ENCODE measurements around the gene GAPDH.
"Not testable (repeated sequence)": the region's sequence is repeated elsewhere in the genome, so short reads cannot be mapped to it uniquely, and the experiment has no call there.

Gene GAPDH

DNA sequence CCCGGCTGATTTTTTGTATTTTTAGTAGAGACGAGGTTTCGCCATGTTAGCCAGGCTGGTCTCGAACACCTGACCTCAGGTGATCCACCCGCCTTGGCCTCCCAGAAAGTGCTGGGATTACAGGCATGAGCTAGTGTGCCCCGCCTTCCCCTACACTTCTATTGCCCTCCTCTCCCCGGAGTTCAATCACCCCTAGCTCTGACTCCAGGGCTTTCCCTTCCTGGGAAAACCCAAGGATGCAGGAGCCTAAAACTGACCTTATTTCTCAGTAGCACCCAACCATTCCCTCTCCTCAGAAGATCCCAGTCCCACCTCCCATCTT is 22.1 kb downstream of the GAPDH start:
- intact Hi-C loops (cut with DNase I), result not testable (repeated sequence)
- peak in 1 of 10 donors; percentile 55 for DNase-seq

DNA sequence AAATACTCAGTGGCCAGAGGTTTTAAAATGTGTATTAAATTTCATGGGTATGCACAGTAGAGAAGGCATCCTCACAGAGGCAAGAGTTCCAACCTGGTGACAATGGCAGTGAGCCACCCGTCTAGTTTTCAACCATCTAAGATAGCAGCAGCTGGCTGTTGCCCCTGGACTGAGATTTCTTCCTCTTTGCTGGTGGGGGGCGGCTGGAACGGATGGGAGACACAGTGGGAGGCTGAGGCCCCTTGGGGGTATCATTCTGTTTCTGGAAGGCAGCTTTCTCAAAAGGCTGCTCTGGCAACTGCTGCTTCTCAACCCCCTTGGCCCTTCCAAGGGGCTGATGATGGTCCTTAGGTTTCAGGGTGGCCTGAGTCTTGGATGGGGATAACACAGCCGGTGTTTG is 22.5 kb downstream of the GAPDH start:
- peak in 1 of 10 donors; percentile 54 for DNase-seq
- intact Hi-C loops (cut with DNase I), result no loop called here

DNA sequence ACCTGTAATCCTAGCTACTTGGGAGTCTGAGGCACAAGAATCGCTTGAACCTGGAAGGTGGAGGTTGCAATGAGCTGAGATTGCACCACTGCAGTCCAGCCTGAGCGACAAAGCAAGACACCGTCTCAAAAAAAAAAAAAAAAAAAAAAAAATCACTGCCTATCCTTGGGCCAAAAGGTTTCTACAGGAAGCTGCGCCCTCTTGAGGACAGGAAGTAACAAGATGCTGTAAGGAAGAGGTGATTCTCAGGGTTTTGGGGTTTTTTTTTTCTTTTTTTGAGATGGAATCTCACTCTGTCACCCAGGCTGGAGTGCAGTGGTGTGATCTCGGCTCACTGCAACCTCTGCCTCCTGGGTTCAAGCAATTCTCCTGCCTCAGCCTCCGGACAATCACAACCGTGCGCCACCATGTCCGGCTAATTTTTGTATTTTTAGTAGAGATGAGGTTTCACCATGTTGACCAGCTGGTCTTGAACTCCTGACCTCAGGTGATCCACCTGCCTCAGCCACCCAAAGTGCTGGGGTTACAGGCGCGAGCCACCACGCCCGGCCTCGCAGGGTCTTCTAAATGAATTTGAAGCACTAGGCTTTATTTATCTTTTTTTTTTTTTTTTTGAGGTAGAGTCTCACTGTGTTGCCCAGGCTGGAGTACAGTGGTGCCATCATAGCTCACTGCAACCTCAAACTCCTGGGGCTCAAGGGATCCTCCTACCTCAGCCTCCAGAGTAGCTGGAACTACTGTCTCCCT is 23.9 kb downstream of the GAPDH start:
- DNase-seq, result peak in 2 of 10 donors; percentile 41 to 75
- intact Hi-C loops (cut with DNase I), result not testable (repeated sequence)

DNA sequence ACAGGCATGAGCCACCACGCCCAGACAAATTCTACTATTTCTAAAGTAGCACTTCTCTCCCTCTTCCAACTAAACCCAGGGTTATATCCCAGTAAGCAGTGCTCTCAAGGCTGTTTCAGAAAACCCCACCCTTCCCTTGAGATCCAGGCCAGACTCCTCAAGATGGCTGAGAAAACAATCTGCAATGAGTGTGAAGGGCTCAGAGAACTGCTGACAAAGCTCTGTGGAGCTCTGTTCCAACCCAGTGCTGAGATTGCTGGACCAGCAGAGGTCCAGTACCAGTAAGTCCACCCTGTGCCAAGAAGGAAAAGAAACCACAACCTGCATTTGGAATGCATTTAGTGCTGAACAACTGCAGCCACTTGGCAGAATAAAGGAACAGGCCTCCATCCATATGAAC is 25.2 kb downstream of the GAPDH start:
- peak in 1 of 10 donors; percentile 4 for DNase-seq
- intact Hi-C loops (cut with DNase I), result no loop called here

DNA sequence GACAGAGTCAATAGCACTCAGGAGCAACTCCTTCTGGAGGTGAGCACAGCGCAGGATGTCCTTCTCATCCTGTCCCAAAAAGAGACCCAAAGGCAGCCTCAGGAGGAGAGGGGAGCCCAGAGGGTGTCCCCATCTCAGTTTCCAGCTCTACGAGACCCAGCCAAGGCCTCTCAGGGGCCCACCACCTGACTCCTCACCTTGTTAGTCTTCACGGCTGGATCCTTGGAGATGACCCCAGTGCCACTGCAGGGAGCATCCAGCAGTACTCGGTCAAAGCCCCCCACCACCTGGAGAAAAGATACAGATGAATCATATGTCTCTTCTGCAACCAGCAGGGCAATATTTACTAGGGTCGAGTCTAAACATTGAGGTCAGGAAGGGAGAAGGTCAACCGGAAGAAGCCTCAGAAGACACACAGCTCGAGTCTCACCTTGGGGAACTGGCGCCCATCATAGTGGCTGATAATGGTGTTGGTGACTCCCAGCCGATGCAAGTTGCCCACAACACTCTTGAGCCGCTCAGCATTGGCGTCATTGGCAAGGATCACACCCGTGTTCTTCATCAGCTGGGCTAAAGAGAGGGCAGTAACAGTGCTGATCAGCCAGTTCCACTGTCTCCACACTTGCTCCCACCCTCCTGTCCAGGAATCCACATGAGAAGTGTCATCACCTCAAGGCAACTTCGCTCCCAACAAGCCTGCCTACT is 26.3 kb downstream of the GAPDH start:
- DNase-seq, result peak in 2 of 10 donors; percentile 33 to 59
- intact Hi-C loops (cut with DNase I), result no loop called here

DNA sequence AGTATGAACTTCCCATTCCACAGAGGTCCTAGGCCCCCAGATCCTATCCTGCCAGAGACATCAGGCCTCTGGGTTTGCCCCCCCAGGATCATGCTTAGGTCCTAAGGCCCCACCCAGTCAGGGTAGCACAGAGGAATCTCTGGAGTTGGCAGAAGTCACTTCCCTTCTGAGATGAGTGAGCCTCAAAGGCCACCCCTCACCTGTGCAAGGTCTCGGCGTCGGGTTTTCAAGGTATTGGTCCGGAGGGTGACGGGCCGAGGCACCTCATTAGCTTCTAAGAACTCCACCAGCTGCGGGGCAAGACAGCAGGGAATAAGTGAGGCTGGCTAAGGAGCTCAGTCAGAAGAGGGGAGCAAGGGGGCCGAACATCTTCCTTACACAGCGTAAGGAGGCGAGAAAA is 28.6 kb downstream of the GAPDH start:
- DNase-seq, result peak in 1 of 10 donors; percentile 67
- intact Hi-C loops (cut with DNase I), result no loop called here

DNA sequence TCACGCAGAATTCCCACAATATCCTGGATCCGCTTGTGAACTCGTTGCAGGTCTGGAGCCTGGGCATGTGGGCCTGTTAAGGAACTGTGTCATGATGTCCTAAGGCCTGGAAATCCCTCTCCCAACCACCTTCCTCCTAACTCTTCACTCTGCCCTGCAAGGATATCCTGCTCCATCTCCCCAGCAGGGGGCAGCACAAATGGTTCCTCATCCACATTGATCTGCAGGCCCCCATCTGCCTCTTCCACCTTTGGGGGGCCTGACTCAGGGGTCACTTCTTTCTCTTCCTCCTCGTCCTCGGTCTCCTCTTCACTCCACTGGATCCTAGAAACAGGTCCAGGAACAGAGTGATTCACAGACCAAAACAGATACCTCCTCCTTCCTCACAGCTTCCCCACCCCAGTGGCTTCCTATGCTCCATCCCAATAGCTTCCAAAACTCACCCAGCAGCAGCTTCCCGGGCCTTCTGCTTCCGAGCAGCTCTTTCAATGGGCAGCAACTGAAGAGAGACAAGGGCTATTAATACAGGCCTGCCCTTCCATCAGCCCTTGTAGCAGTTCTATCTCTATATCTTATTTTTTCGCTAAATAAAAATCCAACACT is 29.2 kb downstream of the GAPDH start:
- peak in 7 of 10 donors; percentile 53 to 93 (median 66) for DNase-seq
- intact Hi-C loops (cut with DNase I), result no loop called here

DNA sequence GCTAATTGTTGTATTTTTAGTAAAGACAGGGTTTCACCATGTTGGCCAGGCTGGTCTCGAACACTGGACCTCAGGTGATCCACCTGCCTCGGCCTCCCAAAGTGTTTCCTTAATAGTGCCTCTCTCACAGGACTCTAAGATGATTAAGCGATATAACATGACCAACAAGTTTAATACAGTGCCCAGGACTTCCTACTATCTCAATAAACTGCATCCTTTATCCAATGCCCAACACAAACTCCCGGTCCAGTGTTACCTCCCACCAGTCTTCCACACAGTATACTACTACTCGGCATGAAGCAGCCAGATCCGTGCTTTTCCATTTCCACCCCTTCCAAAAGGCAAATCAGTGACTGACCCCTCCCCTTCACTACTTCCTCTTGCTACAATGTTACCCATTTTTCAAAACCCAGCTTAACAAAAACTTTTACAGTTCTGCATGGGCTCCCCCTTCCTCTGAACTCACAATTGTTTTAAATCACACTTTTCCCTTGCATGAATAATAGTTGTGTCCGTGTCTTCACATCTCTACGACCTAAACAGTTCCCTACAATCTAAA is 32.9 kb downstream of the GAPDH start:
- peak in 1 of 10 donors; percentile 24 for DNase-seq
- intact Hi-C loops (cut with DNase I), result no loop called here

DNA sequence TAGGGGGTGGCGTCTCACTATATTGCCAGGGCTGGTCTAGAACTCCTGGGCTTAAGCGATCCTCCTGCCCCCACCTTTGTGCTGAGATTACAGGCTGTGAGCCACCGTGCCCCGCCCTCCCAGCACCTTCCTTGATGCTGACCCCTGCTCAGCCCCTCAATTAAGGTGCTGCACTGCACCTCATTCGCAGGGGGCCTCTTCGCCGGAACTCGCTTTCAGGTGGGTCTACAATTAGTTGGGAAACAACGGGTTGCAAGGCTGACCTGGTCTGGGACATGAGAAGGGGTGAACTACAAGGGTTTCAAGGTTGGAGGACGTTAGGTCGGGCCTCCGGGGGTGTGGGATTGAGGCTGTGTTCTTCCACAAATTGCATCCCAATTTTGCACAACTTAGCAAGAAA is 35.0 kb downstream of the GAPDH start:
- intact Hi-C loops (cut with DNase I), result loop anchor here (2.0 kb wide), 1 partner anchor 37 kb away; the partner anchor contains the start of gene CHD4
- peak in 2 of 10 donors; percentile 52 to 82 for DNase-seq

DNA sequence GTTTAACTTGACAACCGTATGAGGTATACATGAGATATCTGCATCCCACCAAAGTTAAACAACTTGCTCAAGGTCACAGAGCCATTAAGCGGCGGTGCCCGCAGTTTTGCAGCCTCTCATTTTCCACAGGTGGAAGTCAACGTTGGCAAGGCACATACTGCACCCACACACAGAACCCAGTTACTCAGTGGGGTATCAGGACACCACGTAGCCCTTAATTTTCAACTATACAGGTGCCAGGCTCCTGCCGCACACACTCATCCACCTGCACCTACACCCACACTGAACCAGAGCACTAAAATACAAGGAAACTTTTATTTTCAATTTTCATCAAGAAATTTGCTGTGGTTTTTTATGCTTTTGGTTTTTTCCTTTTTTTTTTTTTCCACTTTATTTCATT is 35.5 kb downstream of the GAPDH start:
- DNase-seq, result peak in 1 of 10 donors; percentile 43
- intact Hi-C loops (cut with DNase I), result loop anchor here (2.0 kb wide), 1 partner anchor 37 kb away; the partner anchor contains the start of gene CHD4

DNA sequence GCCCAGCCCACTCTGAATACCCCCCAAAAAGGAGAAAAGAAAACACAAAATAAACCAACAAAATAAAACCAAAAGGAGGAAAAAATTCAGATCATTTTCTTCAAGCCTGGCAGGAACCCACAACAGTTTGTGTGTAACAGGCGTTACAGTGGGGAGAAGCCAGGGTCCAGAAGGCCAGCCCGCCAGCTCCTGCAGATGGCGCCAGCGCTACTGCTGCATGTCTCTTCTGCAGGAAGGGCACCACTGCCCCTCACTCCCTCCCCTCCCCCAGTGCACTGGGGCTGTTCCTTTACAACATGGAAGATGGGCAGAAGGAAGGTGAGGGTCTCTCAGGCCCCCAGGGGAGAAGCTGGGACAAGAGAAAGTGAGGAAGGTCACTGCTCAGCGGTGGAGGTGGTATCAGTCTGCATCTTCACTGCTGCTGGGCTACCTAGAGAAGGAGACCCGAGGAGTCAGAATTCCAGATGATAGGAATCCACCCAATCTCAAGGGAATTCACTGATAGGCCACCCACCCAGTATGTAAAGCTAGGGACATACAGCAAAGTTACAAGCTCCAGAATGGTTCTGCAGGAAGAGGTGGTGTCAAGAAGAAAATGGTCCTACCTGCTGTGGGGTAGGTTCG is 36.1 kb downstream of the GAPDH start:
- peak in 3 of 10 donors; percentile 77 to 88 (median 86) for DNase-seq
- intact Hi-C loops (cut with DNase I), result no loop called here

DNA sequence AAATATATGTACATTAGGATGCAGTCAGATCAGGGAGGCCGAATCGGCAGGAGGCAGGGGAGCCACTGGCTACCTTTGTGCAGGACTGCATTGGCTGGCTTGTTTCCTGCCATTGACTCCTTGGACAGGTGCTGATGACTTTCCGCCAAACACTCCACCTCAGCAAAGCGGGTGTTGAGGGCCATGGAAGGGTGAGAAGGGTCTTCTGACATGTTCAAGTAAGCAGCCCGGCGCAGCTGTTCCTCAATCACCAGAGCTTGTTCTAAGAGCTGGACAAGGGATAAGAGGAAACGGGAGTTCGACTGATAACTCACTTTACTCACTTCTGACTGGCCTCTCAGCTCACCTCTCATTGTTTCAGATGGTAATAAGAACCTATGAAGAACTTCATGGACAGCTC is 38.7 kb downstream of the GAPDH start:
- intact Hi-C loops (cut with DNase I), result no loop called here
- DNase-seq, result peak in 1 of 10 donors; percentile 79

DNA sequence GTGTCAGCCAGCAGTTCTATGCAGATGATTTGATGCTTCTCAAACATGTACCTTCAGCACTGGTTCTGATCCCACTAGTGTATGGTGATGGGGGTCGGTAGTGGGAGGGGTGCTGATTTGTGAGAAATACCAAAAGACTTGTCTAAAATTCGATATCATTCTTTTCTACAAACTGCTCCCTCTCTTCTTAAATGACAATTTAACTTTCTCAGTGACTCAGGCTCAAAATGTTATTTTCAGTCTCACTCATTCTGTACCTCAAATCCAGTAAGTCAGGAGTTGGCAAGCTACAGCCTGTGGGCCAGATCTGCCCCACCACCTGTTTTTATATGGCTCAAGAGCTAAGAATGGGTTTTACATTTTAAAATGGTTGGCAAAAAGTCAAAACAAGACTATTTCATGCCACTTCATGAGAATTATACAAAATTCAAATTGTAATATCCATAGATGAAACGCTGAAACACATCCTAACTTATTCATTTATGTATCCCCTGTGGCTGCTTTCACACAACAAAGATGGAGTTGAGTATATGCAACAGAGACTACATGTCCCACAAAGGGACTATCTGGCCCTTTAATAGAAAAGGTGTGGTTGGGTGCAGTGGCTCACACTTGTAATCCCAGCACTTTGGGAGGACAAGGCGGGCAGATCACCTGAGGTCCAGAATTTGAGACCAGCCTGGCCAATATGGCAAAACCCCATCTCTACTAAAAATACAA is 40.4 kb downstream of the GAPDH start:
- DNase-seq, result peak in 1 of 10 donors; percentile 4
- intact Hi-C loops (cut with DNase I), result no loop called here

DNA sequence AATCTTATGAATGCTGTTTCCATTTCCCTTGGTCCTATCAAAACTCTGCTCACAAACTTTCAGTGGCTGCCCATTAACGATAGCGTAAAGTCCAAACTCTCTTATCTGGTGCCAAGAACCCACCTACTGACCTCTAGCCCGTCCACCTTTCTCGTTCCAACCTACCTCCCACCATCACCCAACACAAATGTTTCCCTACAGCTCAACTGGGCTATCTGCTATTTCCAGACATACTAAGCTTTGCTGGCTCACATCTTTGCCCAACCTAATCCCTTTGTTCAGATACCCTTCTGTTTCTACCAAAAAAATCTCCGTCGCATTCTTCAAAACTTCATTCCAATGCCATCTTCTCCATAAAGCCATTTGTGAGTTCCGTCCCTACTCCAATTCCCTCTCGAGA is 41.3 kb downstream of the GAPDH start:
- intact Hi-C loops (cut with DNase I), result no loop called here
- no peak for DNase-seq

DNA sequence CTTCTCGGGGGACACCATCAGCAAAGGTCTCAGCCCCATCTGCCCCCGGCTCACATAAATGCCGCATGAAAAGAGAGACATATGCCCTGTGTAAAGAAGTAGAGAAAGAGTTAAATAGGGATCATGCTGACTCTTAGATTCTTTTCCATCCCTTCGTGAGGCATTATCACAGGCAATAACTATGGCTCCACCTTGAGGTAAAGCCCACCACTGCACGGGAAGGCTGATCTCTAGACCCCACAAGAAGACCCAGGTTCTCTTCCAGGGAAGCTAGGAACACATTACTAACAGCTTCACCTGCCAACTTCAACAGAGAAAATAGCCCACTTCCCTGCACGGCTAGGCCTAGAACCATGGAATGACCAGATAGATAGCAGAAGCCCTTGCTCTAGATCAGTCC is 47.9 kb downstream of the GAPDH start:
- intact Hi-C loops (cut with DNase I), result no loop called here
- no peak for DNase-seq

DNA sequence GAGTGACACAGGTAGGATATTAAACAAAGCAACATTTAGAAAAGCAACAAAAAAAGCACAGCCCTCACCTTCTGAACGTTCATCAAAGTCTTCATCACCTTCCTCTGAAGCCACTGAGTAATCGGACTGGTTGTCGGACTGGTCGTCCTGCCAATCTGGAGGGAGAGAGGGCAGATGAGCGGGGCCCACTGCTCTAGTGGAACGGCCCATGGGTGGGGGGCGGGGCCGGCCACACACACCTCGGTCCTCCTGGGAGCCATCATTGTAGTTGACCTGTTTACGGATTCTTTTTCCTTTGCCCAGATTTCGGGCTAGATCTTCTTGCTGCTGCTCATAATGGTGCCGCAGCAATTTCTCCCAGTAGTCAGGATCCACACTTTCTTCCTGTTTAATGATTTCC is 48.6 kb downstream of the GAPDH start:
- peak in 1 of 10 donors; percentile 30 for DNase-seq
- intact Hi-C loops (cut with DNase I), result no loop called here

DNA sequence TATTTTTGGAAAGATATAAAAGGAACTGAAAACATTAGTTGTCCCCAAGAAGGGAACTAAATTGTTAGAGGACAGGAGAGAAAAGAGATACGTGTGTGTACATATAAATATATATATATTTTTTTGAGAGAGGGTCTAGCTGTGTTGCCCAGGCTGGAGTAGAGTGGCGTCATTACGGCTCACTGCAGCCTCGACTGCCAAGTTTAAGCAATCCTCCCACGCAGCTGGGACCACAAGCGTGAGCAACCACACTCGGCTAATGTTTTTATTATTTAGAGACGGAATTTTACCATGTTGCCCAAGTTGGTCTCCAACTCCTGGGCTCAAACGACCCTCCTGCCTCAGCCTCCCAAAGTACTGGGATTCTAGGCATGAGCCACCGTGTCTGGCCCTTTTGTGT is 50.0 kb downstream of the GAPDH start:
- intact Hi-C loops (cut with DNase I), result no loop called here
- DNase-seq, result peak in 1 of 10 donors; percentile 46

DNA sequence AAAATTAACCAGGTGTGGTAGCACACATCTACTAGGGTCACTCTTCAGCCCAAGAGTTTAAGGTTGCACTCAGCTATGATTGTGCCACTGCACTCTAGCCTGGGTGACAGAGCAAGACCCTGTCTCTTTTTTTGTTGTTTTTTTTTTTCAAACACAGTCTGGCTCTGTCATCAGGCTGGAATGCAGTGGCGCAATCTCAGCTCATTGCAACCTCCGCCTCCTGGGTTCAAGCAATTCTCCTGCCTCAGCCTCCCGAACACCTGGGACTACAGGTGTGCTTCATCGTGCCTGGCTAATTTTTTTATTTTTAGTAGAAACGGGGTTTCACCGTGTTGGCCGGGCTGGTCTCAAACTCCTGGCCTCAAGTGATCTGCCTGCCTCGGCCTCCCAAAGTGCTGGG is 52.3 kb downstream of the GAPDH start:
- peak in 1 of 10 donors; percentile 46 for DNase-seq

More for the DNA sequence above, 52.3 kb downstream of the GAPDH start:
- intact Hi-C loops (cut with DNase I), result not testable (repeated sequence)

Measured in posterior cingulate gyrus (tissue), 11 donors.